Activated gamma-delta T cell treated with Interleukin-2 at 50 U/mL for 16 hours (primary cell): ENCODE data around the gene OR2AG2.

Source experiments
- DNase-seq: peaks from one replicate; pipeline ENCODE4 v3.0.0-alpha.2; 2020

Gene OR2AG2

GRCh38 chr11:6738590-6738989 is 33.2 kb downstream of the OR2AG2 start:
- no peak for DNase-seq

GRCh38 chr11:6737872-6738466 is 33.8 kb downstream of the OR2AG2 start:
- DNase-seq, result peak; percentile 71

GRCh38 chr11:6736495-6737121 is 35.2 kb downstream of the OR2AG2 start:
- no peak for DNase-seq

- no peak for DNase-seq
Observed at GRCh38 chr11:6735306-6735705, 36.5 kb downstream of the OR2AG2 start.

GRCh38 chr11:6734616-6735015 is 37.2 kb downstream of the OR2AG2 start:
- DNase-seq, result no peak

- DNase-seq, result no peak
Observed at GRCh38 chr11:6733326-6734275, 38.2 kb downstream of the OR2AG2 start.

- DNase-seq, result no peak
Observed at GRCh38 chr11:6727971-6728760, 43.6 kb downstream of the OR2AG2 start.

GRCh38 chr11:6725386-6725896 is 46.3 kb downstream of the OR2AG2 start:
- DNase-seq, result no peak

- DNase-seq, result no peak
Observed at GRCh38 chr11:6724013-6724412, 47.8 kb downstream of the OR2AG2 start.

- DNase-seq, result no peak
Observed at GRCh38 chr11:6721343-6721742, 50.4 kb downstream of the OR2AG2 start.

GRCh38 chr11:6719576-6719975 is 52.2 kb downstream of the OR2AG2 start:
- DNase-seq, result no peak

GRCh38 chr11:6717426-6717825 is 54.4 kb downstream of the OR2AG2 start:
- DNase-seq, result no peak
